T-helper 2 cell treated with Interferon-gamma antibody and Interleukin-4, amounts not matched to agents 100 ng/mL and 5 ng/mL, for 36 hours (primary cell): ENCODE data around the gene NNT. TPM values are rescaled to one million over a fixed set of nuclear protein-coding genes. Genes with fewer than 3 reads are reported as not detected.
"Not testable (repeated sequence)": the region's sequence is repeated elsewhere in the genome, so short reads cannot be mapped to it uniquely, and the experiment has no call there.

ENCODE experiments used
- intact Hi-C: fragments of 100-400 bp; cut with micrococcal nuclease; formaldehyde crosslinking; loops from one replicate; pipeline ENCODE4 v1.15.1; 2023
- total RNA-seq: library from RNA; stranded (reverse); gene quantifications from 2 replicates; pipeline ENCODE4 v1.2.3, GENCODE V29; 2022

Gene NNT
- total RNA-seq, 1 donor from 2014 or later, result 87.2 TPM

DNA sequence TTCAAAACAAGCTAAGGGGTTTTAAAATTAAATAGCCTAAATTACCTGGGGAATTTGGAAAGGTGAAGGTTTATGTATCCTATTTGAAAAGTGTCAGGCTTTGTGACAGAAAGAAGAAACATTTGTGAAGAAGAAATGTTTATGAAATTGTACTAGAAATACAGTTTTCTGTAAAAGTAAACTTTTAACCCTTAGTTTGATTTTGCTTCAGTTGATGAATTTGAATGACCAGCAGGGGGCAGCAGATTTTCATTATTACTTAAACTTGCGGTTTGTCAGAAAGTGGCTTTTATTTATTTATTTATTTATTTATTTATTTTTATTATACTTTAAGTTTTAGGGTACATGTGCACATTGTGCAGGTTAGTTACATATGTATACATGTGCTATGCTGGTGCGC, 58.1 kb downstream of the NNT start:
- intact Hi-C loops, result loop anchor here (5.0 kb wide), 1 partner anchor 1111 kb away; no protein-coding TSS in a partner anchor

DNA sequence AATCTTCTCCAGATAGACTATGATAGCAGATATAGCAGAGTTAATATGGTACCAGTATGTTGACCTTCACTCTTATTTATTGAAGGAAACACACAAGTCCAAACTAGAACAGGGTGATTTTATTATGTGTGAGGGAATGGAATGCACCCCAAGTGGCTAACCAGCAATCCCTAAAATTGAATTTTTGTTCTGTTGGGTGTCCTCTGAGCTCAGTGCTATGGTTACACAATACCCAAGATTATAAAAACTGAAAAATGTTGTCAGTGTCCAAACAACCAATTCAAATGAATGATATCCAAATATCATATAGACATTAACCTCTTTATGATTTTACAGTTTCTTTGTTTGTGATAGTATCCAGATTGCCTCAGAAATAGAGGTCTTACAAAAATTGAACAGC, 60.9 kb downstream of the NNT start:
- intact Hi-C loops, result loop anchor here (5.0 kb wide), 1 partner anchor 1108 kb away; no protein-coding TSS in a partner anchor

DNA sequence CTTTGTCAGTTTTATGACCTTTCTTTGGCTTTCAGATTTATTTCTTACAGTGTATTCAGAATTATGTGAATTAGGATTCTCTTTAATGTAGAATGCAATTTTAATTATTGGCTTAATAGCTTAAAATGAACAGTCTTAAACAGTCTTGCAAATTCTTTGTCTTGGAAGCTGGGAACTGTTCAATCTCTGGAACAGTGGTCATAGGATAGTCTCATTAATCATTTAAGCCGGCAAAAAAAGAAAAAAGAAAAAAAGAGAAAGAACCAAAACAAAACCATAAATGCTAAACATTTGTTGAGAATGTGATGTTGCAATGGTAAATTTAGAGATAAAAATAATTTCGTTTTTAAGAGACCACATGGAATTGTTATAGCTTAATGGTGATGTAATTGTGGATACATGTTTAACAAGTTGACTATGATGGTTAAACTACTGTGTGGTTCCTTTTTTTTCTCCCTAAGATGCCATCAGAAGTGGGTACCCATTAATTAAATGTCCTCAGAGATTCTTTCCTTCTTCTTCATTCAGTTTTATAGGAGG, 61.6 kb downstream of the NNT start:
- intact Hi-C loops, result loop anchor here (5.0 kb wide), 1 partner anchor 1108 kb away; no protein-coding TSS in a partner anchor

DNA sequence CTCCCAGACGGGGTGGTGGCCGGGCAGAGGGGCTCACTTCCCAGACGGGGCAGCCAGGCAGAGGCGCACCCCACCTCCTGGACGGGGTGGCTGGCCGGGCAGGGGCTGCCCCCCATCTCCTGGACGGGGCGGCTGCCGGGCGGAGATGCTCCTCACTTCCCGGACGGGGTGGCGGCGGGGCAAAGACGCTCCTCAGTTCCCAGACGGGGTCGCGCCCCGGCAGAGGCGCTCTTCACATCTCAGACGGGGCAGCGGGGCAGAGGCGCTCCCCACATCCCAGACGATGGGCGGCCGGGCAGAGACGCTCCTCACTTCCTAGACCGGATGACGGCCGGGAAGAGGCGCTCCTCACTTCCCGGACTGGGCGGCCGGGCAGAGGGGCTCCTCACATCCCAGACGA, 62.8 kb downstream of the NNT start:
- intact Hi-C loops, result not testable (repeated sequence)

DNA sequence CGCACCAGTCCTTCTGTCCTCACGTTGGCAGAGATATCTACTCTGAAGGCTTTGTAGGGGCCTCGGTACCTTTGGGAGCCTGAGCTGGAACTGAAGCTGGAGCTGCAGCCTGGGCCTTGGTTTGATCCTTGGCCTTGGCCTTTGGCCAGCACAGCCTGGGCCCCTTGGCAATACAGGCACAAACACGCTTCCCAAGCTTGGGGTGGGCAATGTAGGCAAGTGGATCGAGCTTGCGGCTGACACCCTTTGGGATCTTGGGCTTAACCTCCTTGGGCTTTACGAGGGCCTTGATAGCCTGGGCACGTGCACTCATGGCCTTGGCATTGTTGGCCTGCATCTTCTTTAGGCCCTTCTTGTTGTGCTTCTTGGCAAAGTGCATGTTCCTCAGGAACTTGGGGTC, 63.7 kb downstream of the NNT start:
- intact Hi-C loops, result not testable (repeated sequence)

DNA sequence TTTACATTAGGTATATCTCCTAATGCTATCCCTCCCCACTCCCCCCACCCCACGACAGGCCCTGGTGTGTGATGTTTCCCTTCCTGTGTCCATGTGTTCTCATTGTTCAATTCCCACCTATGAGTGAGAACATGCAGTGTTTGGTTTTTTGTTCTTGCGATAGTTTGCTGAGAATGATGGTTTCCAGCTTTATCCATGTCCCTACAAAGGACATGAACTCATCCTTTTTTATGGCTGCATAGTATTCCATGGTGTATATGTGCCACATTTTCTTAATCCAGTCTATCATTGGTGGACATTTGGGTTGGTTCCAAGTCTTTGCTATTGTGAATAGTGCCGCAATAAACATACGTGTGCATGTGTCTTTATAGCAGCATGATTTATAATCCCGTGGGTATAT, 64.4 kb downstream of the NNT start:
- intact Hi-C loops, result not testable (repeated sequence)

DNA sequence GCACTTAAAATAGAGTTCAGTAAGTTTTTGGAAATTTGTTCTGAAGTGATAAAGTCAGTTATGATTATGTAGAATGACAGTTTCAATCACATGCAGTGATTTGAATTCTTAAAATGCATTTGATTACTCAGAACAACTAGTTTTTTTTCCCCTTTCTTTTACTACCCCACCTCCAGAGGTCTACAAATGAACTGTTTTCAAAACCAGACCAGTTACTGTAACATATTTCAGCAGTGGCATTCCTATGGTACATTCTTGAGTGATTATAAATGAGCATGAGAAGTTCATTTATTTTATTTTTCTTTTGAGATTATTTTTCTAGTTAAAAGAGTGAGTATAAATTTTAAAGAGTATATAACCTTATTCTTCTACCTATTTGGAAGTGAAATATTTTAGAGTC, 71.6 kb downstream of the NNT start:
- intact Hi-C loops, result no loop called here

DNA sequence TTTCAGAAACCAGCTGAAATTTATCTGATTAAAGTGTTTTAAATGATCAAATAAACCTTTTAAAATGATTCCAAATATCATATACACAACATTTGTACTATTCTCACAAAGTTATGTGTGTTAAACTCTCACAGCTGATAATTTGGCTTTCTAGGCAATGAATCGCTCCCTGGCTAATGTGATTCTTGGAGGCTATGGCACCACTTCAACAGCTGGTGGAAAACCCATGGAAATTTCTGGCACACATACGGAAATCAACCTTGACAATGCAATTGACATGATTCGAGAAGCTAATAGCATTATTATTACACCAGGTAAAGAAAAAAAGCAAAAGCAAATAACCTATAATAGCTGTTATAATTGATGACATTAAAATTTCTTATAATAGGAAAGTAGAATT, 72.4 kb downstream of the NNT start:
- intact Hi-C loops, result no loop called here

DNA sequence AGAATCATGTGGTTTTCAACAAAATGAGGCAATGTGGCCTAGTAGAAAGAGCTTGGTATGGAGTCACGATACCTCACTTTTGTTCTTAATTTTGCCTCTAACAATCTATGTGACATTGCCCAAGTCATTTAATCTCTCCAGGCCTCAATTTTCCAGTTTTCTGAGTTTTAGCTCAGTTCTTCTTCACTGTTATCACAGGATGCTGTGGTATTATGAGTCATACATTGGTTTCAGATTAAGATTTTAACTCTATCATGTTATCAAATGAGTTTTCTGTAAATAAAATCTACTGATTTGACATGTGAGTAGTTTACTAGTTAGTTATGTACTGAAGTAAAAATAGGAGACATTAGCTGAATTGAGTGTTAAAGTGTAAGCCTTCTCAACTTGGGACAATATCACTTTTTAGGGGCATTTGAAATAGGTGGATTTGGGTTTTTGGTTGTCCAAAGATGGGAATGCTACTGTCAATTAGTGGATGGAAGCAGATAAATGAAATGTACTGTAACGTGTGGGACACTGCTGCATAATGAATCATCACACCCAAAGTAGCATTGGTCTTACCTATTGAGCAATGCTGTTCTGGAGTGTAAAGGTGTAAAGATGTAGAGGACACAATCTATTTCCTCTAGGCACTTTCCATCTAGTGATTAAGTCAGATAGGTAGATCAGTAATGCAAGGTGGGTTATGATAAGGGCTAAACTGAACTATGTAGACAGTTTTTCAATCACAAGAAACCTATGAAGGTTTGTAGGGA, 73.3 kb downstream of the NNT start:
- intact Hi-C loops, result no loop called here

DNA sequence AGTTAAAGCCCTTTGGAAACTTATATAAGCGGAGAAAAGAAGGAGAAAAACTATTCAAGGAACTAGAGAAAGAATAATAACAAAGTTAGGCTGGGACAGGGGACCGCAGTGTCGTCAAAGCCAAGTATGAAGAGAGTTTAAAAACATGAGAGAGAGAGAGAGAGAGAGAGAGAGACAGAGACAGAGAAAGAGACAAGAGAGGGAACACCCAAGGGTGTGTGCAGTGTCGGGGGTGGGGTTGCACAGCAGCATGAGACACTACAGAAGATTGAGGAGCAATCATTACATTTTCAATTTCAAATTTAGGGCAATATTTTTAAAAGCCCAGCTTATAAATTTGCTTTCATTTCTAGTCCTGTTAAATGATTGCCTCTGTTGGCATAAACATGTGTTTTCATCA, 74.3 kb downstream of the NNT start:
- intact Hi-C loops, result no loop called here

DNA sequence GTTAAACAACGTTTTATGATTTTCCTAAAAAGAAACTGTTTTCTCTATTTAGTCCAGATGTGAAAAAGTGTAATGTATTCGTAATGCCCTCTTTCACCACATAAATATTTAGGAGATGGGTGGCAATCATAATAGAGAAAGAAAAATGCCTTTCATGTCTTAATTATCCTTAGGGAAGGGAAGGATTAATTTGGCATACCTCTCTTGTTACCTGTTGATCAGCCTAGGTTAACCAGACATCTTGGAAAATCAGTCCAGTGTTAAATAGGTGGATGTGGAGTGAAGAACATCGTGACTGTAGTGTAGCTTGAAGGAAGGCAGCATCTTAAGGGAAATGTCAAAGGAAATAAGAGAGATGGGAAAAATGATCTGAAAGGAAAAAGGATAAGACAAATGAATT, 76.2 kb downstream of the NNT start:
- intact Hi-C loops, result no loop called here

DNA sequence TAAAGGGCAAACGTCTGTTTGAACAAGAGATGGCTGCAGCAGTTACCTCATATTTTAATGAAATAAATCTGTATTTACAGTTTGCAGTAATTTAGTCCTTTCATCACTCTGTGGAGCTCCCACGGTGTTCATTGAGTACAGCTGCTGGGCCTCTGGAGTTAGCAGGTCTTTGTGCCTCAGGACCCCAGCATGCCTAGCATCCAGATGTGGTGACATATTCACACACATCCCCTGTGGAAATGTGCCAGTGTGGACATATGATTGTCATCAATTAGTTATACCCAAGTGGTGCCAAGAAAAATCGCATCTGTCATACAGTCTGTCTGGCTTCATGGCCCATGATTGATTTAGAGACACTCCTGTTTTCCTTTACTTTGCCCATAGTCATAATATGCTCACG, 77.3 kb downstream of the NNT start:
- intact Hi-C loops, result no loop called here

DNA sequence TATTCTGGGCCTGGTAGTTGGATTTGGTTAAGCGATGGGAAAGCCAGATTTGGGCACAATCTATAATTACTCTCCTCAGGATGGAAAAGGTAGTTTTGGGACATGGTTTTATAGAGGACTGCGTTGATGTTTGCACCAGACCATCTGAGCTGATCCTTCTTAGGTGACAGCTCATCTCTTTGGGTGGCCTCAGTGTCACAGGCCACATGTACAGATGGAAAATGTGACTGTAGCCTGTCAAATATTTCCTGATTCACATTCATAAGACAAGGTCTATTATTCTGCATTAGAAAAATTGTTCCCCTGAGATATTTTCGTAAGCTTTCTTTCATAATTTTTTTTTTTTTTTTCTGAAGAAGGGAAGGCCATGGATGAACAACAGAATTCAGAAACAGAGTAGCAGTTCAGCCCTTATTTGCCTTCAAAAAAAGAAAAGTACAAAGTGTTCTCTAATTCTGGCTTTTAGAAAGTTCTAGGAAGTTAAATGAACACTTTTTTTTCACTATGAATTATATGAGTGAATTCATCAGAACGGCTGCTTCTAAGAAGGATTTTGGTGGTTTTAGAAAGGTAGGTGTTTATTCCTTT, 81.0 kb downstream of the NNT start:
- intact Hi-C loops, result no loop called here

DNA sequence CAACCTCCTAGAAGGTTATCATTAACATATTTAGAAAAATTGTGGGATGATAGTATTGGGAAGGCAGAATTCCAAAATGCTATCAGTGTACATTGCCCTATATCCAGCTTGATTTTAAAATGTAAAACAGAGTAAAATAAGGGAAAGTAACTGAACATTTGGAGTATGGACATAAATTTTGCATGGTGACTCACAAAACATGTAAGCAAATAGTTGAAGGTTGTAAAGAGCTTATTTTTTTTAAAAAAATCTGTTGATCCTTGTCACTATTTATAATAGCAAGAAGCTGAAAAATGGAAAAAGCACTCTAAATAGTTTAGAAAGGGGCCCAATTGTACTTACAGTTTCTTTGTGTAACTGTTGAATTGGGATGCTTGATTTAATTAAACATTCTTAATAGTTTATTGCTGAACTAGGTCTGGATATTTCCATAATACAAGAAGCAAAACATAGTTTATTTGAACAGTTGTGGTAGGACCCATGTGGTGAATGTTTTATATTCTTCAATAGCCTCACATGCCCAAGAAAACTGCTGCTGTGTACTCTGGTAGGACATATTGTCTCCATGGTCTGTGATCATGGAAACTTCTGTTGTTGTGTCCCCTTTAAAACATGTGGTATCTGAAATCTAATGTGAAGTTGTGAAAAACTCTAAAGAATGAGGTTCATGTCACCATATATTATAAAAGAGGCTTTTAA, 82.4 kb downstream of the NNT start:
- intact Hi-C loops, result no loop called here

DNA sequence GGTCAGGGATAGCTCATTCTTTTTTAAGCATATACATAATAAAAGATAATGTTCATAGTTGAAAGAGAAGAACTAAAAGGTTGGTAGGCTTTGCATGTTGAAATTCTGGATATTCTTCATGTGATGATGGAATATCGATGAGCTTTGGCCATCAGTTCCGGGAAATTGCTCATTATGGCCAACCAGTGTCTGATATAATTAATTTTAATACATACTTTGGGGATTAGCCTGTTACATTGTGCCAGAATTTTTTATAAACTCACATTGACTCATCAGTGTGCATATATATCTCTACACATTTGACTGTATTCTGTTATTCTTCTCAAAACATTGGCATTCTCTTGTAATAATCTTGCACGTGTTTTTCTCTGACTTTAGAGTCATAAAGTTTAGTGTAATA, 84.3 kb downstream of the NNT start:
- intact Hi-C loops, result no loop called here

DNA sequence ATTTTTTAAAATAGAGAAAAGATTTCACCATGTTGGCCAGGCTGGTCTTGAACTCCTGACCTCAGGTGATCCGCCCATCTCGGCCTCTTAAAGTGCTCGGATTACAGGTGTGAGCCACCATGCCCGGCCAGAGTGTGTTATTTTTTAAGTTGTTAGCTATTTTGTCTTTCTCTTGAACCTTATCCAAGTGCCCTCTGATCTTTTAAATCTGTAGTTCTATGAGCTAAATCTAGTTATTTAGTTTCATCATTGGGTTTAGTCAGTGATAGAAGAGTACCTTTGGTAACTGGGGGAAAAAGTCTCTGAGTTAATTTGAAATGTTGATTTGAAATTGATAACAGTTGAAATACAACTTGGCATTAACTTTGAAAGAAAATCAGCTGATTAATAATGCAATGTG, 88.3 kb downstream of the NNT start:
- intact Hi-C loops, result no loop called here

DNA sequence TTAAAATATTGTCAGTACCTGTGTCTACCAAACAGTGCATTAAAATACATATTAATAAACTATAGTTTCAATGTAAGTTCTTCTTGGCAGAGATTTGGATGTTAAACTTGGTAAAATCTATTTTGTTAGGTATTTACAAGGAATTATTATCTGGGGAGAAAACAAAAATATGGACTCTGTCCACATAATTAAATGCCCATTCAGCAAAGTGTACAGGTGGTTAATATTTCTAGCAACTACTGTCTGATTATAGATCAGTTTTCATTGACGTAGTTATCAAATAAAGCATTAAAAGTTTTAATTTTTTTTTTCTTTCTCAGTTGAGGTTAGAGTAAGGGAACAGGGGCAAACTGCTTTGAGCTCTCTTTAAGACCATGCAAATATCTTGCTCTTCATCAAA, 88.9 kb downstream of the NNT start:
- intact Hi-C loops, result no loop called here

DNA sequence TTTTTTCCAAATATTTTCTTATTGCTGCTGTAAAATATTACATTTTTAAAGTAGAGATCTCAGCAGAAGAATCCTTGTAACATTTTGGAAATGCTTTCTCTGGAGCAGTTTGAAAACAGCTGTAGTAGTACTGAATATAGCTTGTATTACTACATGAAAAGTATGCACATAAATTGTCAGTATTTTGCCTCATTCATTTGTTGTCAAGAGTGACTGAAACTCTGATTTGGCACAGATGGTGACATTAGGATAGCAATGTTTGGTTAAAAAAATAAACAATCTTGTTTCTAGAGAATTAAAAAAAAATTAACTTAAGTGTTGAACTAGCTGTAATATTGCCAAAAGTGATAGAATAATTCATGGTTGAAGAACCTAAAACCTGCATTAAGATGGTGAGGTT, 90.4 kb downstream of the NNT start:
- intact Hi-C loops, result no loop called here

DNA sequence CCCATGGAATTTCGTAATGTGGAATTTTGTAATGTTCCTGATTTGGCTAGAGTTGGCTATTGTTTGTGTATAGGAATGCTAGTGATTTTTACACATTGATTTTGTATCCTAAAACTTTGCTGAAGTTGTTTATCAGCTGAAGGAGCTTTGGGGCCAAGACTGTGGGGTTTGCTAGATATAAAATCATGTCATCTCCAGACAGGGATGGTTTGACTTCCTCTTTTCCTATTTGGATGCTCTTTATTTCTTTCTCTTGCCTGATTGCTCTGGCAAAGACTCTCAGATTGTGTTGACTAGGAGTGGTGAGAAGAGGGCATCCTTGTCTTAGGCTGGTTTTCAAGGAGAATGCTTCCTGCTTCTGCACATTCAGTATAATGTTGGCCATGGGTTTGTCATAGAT, 91.0 kb downstream of the NNT start:
- intact Hi-C loops, result no loop called here

DNA sequence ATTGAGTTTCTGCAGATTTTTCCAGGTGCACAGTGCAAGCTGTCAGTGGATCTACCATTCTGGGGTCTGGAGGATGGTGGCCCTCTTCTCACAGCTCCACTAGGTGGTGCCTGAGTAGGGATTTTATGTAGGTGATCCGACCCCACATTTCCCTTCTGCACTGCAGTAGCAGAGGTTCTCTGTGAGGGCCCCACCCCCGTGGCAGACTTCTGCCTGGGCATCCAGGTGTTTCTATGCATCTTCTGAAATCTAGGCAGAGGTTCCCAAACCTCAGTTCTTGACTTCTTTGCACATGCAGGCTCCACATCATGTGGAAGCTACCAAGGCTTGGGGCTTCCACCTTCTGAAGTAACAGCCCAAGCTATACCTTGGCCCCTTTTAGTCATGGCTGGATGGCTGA, 93.5 kb downstream of the NNT start:
- intact Hi-C loops, result not testable (repeated sequence)

DNA sequence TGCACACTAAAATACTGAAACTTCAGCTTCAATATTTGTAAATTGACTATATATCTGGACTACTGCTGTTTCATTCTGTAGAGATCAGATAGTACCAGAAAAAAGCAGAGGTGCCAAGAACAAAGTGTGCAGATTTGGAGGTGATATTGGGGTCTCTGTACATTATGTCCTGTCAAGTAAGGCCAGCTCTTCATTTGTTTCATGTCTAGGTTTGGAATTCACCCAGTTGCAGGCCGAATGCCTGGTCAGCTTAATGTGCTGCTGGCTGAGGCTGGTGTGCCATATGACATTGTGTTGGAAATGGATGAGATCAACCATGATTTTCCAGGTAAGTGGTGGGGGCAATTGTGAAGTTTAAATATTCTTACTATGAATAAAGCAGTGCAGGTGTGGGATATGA, 96.9 kb downstream of the NNT start:
- intact Hi-C loops, result no loop called here

DNA sequence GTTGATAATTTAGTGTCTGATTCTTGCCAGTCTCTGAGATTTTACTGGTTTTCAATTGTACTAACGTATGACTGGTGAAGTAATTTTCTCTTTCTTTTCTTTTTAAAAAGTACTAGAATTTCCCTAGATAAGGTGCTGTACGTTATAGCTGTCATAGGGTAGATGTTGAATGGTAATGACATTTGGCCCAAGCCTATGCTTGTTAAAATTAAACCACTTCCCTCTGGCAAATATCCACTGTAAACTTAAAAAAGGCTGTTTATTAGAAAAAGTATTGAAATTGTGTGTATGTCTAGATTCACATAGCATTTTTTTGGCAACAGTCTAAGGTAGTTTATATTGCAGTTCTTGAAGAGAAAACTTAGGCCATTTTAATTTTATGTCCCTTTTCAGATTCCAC, 97.6 kb downstream of the NNT start:
- intact Hi-C loops, result no loop called here
